HUDEP-2 (cell line): Measurements from ENCODE around the gene LCP2.
A peak's percentile ranks its signal among the peaks of the same experiment; 100 is the strongest.

ENCODE experiments used
- DNase-seq, 76 experiments: peaks; one replicate each; lab custom pipeline; 2025; ENCODE audit not compliant: unreplicated experiment in 76 of 76; lab: John Stamatoyannopoulos, UW

The LCP2 gene

DNA sequence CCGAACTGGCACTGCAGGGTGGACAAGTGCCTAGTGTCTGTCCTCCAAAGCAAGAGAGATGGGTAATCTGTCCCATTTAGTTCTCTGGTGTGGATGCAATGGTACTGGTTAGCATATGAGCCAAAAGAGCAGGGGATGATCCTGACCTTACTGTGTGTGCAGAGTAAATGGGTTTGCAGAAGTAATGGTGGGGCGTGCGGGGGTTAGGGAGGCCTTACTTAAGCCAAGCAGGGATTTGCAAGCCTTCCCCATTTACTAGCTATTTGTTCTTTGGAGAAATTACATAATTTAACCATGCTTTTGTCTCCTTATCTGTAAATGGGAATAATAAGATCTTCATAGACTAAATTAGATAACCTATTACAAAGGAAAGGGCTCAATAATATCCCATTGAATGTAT is 19.9 kb upstream of the LCP2 start:
- DNase-seq: no peak

DNA sequence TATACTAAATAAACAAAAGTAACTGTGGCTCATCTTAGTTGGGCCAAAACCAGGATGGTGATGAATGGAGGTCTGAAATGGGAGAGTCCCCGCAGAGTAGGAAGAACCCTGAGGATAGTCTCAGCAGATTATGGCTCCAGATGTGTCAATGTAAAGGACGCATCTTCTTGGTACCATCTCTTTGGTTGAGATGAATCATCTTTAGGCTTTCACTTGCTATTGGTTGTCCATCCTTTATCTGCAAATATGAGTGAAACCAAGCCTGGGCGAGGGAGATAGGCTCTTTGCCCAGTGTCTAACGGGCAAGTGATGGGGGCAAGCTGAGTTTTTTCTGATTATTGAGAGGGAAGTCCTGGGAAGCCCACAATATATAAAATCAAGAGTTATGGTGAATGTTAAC is 19.4 kb upstream of the LCP2 start:
- peak in 74 of 76 experiments; percentile 46 to 99 (median 92) for DNase-seq

- no peak for DNase-seq
These were observed 17.6 kb upstream of the LCP2 start for GRCh38 chr5:170315154-170315553.

DNA sequence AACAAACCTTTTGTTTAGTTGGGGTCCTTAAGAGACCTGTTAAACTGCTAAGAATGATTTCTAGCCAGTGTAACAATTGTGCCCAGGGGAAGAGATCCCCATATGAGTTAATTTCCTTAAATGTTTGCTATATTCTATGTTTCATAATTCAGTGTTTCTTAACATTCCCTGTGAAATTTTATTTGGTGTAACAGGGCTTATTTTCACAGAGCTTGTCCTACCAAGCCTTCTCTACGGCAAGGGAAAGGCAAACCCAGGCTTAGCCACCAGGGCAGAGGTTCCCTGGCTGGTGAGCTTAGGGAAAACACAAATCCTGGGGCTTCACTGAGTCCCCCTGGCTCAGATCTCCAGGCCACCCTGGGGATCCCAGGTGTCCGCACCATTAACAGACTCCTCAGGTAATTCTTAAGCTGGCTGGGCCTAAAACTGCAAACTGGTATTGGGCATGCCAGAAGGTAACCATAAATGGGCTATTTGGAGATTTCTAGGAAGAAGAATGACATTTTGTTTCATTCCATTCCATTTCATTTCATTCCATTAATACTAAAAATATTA is 17.0 kb upstream of the LCP2 start:
- DNase-seq: no peak

DNA sequence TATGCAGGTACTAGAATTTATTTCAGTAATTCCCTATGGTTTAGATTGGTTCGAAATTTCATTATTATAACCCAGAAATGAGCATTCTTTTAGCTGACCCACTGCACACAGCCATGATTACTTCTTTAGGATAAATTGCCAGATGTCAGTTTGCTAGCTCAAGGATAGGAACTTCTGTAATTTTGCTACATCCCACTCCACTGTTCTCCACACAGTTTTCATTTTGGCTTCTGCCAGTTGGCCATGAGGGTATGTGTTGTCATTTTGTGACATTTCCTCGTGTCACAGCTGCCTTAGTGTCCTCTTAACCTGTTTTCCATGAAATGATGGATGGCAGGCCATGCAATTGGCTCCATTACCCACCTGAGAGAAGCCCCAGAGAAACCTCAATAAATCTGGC is 16.2 kb upstream of the LCP2 start:
- DNase-seq: no peak

DNA sequence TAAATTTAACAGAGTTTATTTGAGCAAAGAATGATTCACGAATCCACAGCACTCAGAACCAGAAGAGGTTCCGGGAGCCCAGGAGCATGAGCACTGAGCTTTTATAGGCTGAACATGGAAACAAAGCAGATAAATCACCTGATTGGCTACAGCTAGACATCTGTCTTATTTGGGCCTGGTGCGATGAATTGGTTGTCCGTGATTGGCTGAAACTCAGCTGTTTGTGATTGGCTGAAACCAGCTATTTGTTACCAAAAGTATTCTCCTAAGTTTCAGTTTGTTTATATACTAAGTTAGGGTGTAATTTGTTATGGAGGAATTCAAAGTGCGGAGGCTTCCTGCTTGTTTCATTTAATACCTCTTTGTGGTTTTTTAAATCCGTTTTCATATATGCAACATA is 15.8 kb upstream of the LCP2 start:
- DNase-seq: no peak

- peak in 1 of 76 experiments; percentile 27 for DNase-seq
These were observed 15.1 kb upstream of the LCP2 start for GRCh38 chr5:170312666-170313065.

- no peak for DNase-seq
These were observed 14.7 kb upstream of the LCP2 start for GRCh38 chr5:170312301-170312595.

DNA sequence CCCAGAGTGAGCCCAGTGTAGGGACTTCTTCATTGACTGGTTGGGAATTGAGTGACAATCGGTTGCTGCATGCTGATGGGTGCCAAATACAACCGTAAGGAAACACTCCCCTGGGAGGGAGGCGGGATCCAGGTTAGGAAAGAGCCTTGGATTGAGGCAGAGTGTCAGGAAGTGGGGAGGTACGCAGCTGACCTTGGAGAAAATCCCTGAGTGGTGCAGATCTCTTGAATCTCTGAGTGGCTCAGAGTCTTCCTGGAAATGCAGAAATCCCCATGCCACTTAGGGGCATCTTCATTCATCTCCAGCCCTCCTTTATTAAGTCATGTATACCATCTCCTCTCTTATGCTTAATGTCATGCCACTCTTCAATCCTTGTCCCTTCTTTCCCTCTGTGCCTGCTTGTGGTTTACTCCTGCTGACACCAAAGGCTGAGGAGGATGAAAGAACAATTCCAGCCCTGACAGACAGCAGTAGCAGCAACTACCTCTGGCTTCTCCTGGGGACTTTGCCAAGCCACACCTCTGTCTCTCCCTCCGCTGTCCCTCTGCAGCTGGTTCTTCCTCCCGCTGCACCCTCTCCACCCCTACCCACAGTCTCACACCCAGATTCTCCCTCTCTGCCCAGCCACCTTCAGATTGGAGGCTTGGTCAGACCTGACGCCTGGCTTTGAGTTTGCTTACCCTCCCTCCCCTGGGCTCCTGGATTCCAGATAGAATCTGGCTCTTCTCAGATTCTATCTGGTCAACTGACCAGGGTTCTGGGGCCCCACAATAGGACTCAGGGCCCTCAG is 14.1 kb upstream of the LCP2 start:
- peak in 50 of 76 experiments; percentile 3 to 70 (median 43) for DNase-seq

DNA sequence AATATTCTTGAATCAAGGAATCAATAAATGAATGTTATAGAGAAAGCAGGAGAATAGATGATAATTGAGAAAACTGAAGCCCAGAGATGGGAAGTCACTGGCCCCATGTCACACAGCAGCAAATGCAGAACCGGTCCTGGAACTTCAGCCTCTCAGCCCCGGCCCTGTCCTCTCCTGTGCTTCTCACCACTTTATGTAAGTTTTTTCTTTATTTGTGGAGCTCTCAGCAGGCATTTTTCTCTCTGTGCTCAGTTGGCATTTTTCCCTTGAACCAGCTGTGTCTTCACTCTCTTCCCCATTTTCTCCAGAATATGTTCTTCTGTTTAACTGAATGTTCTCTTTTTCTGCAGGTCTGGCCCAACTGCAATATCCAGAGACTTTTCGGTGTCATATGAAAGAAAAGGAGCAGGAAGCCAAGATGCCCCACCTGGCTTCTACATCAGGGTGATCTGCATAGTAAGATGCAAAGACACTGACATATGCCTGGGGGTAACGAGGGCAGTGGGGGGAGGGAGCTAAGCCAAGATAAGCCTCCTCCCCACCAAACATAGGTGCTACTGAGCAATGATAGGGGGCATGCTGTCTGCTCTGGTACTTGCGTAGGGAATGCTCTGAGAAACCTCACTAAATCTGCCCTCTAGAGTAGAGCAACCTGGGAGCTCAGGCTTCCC is 12.8 kb upstream of the LCP2 start:
- no peak for DNase-seq

GRCh38 chr5:170308686-170309085 is 11.1 kb upstream of the LCP2 start:
- no peak for DNase-seq

DNA sequence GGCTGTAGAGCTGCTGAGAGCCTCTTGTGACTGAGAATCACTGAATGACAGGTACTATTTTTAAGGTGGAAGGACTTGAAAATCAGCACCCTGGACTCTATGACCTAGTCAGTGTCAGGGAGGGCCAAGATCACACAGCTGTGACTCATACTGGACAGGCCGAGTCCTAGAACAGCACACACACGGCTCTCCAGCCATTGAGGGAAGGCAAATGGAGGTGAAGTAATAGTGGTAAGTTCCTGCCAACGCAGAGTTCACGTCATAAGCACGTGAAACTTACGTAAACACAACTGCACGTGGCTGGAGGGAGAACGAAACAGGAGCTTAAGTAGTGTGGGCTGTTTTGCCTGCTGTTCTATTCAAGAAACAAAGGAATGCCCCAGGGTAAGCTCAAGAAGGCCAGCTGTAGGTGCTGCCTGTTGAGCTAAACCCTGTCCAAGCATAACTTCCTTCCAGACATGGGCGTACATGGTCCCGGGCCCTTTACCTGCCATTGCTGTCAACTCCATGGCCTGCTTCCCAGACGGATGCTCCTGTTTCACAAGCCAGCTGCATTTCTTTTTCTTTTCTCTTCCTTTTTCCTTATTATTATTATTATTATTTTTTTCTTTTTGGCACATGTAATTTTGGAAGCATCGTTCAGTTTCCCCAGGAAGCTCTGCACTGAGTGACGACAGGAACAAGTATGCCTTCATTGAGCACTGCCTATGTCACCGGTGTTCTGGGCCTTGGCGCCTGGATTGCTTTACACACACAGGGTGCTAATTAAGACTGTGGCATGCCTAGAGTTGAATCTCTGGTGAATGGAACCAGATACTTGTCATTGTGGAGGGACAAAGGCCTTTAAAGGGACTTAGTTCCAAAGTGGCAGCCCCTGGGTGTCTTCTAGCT is 10.2 kb upstream of the LCP2 start:
- peak in 58 of 76 experiments; percentile 12 to 73 (median 44) for DNase-seq

DNA sequence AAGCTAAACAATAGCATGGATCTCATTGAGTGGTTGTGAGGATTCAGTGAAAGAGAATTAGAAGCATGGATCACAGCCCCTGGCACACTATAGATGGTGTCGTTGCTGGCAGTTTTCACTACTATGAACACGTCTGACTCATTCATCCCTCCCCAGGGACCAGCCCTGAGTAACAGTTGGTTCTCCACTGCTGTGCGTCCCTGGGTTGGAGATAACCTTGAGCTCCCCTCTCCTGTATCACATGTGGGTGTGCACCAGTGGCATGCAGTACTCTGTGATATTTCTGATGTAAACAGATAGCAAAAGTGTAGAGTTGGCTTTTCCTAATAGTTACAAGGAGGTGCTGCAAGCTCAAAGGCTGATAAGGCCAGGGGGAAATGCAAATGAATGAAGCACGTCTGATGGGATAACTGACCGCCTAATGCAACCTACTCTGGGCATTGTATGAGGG is 8.8 kb upstream of the LCP2 start:
- peak in 75 of 76 experiments; percentile 24 to 99 (median 91) for DNase-seq

DNA sequence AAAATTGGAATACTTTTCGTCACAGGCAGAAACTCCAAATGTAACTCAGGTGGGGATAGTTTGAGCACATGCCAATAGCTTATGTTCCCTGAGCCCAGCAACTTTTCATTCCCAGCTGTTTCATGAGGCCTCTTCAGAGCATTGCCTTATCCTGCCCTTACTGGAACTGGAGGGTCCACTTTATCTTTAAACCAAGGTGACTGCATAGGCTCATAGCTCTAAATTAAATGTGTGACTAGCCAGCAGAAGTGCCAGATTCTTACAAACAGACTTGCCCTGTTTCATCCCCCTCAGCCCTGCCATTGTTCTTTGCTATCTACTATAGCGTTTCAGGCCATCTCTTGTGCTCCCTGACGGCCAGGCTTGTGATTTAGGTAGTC is 8.1 kb upstream of the LCP2 start:
- peak in 4 of 76 experiments; percentile 18 to 50 (median 34) for DNase-seq

- no peak for DNase-seq
These were observed 7.6 kb upstream of the LCP2 start for GRCh38 chr5:170305016-170305645.

DNA sequence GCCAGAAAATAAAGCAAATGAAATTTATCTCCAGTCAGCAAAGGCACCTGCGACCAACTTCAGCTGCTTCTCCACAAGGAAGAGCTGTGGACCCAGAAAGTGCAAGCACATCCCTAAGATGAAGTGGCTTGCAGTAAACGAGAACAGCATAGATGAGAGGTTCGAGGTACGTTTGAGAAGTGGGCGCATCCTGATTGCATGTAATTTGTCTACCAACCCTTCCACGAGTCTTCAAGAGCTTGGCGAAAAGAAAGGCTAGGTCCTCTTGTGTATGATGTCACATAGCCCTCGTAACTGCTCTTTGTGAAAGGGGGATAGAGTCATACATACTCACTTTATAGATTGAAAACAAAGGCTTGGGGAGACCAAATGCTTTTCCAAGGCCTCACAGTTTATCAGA is 6.0 kb upstream of the LCP2 start:
- peak in 1 of 76 experiments; percentile 40 for DNase-seq

GRCh38 chr5:170302653-170303501 is 5.3 kb upstream of the LCP2 start:
- DNase-seq: peak in 45 of 76 experiments; percentile 9 to 80 (median 42)

DNA sequence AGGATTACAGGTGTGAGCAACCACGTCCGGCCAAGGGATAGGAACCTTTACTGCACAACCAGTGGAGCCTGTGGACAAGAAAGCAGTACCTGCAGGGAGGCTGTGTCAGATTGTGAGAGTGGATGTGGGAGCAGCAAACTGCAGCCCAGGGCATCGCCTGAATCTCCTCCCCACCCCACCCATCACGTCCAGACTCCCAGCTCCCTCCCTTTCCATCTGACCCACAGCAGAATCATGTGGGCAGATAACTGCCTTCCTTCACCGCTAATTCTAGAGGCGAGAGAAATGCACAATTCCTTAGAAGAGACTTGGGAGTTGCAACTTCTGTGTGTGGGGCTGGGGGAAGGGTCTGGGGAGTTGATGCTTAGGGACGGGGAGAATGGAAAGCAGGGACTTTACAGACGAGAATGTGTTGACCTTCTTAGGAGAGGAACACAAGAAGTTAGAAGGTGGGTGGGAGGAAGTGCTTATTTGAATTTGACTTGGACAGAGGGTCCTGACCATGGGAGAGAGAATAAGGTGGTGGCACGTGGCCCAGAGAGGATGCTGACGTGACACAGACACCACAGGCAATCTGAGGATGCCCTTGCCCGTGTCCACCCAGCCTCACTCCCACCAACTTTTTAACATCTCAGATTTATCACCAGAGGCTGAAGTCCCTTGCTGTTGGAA is 4.5 kb upstream of the LCP2 start:
- DNase-seq: peak in 23 of 76 experiments; percentile 11 to 56 (median 32)

DNA sequence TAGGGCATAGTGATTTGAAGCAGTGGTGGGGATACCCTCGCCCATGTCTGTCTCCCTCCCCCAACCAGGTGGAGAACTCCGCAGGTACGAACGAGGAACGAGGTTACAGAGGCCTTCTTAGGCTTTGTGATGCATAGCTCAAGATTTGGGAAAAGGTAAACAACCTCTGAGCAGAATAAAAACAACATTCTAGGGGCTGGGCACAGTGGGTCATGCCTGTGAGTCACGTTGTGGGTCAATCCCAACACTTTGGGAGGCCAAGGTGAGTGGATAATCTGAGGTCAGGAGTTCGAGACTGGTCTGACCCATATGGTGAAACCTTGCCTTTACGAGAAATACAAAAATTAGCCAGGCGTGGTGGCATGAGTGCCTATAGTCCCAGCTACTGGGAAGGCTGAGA is 3.6 kb upstream of the LCP2 start:
- no peak for DNase-seq
